DOHH2 (cell line): Measurements from ENCODE around the gene INPP4B.

Source experiments
- EZH2phosphoT487 ChIP-seq: fragments of 200-600 bp; sonication (generic); IDR thresholded peaks from 2 replicates; pipeline ENCODE4 v1.6.1; 2017; ENCODE audit warnings: borderline replicate concordance, mild to moderate bottlenecking, antibody characterized with exemption, low read length, moderate library complexity, mixed read lengths
- TF ChIP-seq, protein P1 (sequence below): fragments of 200-600 bp; sonication (generic); IDR thresholded peaks from one replicate; pipeline ENCODE4 v1.5.1; 2014; ENCODE audit warnings: antibody characterized with exemption, mild to moderate bottlenecking, low read depth, low read length; ENCODE audit not compliant: poor library complexity, severe bottlenecking

DNA sequence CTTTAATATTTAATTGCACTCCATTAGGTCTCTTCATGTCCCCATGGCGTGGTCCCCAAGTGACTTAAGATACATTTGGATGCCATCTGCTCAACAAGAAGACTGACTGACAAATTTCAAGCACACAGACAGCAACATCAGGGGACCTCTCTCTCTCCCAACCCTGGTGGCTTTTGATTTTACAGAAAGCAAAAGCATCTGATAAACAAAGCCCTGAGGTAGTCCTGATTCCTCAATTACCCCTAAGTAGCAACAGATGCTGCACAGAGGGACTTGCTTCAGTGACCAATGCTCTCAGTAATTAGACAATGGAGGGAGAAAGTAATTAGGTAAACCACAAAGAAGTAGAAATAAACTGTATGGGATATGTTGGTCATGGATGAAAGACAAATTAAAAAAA lies 426.4 kb downstream of the INPP4B start:
- TF ChIP-seq, protein P1, sequence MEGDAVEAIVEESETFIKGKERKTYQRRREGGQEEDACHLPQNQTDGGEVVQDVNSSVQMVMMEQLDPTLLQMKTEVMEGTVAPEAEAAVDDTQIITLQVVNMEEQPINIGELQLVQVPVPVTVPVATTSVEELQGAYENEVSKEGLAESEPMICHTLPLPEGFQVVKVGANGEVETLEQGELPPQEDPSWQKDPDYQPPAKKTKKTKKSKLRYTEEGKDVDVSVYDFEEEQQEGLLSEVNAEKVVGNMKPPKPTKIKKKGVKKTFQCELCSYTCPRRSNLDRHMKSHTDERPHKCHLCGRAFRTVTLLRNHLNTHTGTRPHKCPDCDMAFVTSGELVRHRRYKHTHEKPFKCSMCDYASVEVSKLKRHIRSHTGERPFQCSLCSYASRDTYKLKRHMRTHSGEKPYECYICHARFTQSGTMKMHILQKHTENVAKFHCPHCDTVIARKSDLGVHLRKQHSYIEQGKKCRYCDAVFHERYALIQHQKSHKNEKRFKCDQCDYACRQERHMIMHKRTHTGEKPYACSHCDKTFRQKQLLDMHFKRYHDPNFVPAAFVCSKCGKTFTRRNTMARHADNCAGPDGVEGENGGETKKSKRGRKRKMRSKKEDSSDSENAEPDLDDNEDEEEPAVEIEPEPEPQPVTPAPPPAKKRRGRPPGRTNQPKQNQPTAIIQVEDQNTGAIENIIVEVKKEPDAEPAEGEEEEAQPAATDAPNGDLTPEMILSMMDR: no peak
- no peak for TF ChIP-seq EZH2phosphoT487
